ENCODE measurements around the gene DNAJB5.

GRCh38 chr9:34963552-34963951 is 26.0 kb upstream of the DNAJB5 start:
- TF ChIP-seq CTCF (conservative IDR thresholded peaks at IDR 0.05; ENCODE audit: low read length) (no peak), EZH2phosphoT487 (IDR thresholded peaks at IDR 0.05; ENCODE audit: borderline replicate concordance) (no peak)
